CD4-positive, alpha-beta T cell treated with Interleukin-2 at 100 ng/mL for 4 hours (primary cell): ENCODE data around the gene INHA.

Experiments used
- DNase-seq: peaks from one replicate; pipeline ENCODE4 v3.0.0-alpha.2; 2020; ENCODE audit warnings: low spot score

INHA gene

GRCh38 chr2:219540784-219541504 is 31.2 kb upstream of the INHA start:
- DNase-seq = no peak

GRCh38 chr2:219541611-219542180 is 30.4 kb upstream of the INHA start:
- peak; percentile 90 for DNase-seq

GRCh38 chr2:219542931-219543595 is 29.0 kb upstream of the INHA start:
- DNase-seq = no peak

- peak; percentile 95 for DNase-seq
Measured at GRCh38 chr2:219543596-219544358, 28.3 kb upstream of the INHA start, which contains the start of the genes CHPF and TMEM198. TSS of gene CHPF (minus strand) at chr2:219543809. CDS start at chr2:219543538, 271 bp downstream. TSS of gene TMEM198 (plus strand) at chr2:219544028. CDS start at chr2:219544728, 700 bp downstream.

- DNase-seq = no peak
Measured at GRCh38 chr2:219544567-219544966, 27.5 kb upstream of the INHA start.

GRCh38 chr2:219545295-219545942 is 26.7 kb upstream of the INHA start:
- no peak for DNase-seq

- no peak for DNase-seq
Measured at GRCh38 chr2:219545943-219546352, 26.2 kb upstream of the INHA start.

GRCh38 chr2:219547621-219548020 is 24.5 kb upstream of the INHA start:
- no peak for DNase-seq

- DNase-seq = no peak
Measured at GRCh38 chr2:219548990-219549389, 23.1 kb upstream of the INHA start.

- DNase-seq = no peak
Measured at GRCh38 chr2:219549619-219550018, 22.5 kb upstream of the INHA start.

- DNase-seq = no peak
Measured at GRCh38 chr2:219551441-219552381, 20.4 kb upstream of the INHA start.

- peak; percentile 64 for DNase-seq
Measured at GRCh38 chr2:219552382-219553167, 19.5 kb upstream of the INHA start.

- no peak for DNase-seq
Measured at GRCh38 chr2:219553168-219553417, 19.0 kb upstream of the INHA start.

GRCh38 chr2:219553463-219553963 is 18.6 kb upstream of the INHA start:
- no peak for DNase-seq

GRCh38 chr2:219554350-219554749 is 17.8 kb upstream of the INHA start:
- DNase-seq = no peak

GRCh38 chr2:219555956-219556355 is 16.2 kb upstream of the INHA start:
- no peak for DNase-seq

GRCh38 chr2:219556413-219556812 is 15.7 kb upstream of the INHA start:
- no peak for DNase-seq

- DNase-seq = no peak
Measured at GRCh38 chr2:219557320-219557719, 14.8 kb upstream of the INHA start.

GRCh38 chr2:219557791-219558785 is 14.0 kb upstream of the INHA start:
- no peak for DNase-seq
